Skeletal muscle satellite cell (primary cell): Measurements from ENCODE around the gene RALB.
"Not testable (repeated sequence)": the region's sequence is repeated elsewhere in the genome, so short reads cannot be mapped to it uniquely, and the experiment has no call there.

ENCODE experiments used
- H3K27me3 ChIP-seq: 2 replicates; pipeline ENCODE4 v1.7.0; 2013; ENCODE audit warnings: low read length; ENCODE audit not compliant: control insufficient read depth, insufficient read depth
- H3K36me3 ChIP-seq: 2 replicates; pipeline ENCODE4 v1.7.0; 2013; ENCODE audit warnings: mild to moderate bottlenecking, control low read depth, low read length; ENCODE audit not compliant: insufficient read depth
- H3K4me1 ChIP-seq: 2 replicates; pipeline ENCODE4 v1.7.0; 2013; ENCODE audit warnings: low read length; ENCODE audit not compliant: control insufficient read depth, insufficient read depth
- H3K4me2 ChIP-seq: 2 replicates; pipeline ENCODE4 v1.7.0; 2013; ENCODE audit warnings: mild to moderate bottlenecking, low read length
- H3K4me3 ChIP-seq: 2 replicates; pipeline ENCODE4 v1.7.0; 2013; ENCODE audit warnings: low read length
- H3K9ac ChIP-seq: 2 replicates; pipeline ENCODE4 v1.7.0; 2013; ENCODE audit warnings: mild to moderate bottlenecking, low read depth, low read length, moderate library complexity
- H3K9me3 ChIP-seq: replicated peaks from 2 replicates; pipeline ENCODE4 v1.7.0; 2013; ENCODE audit warnings: mild to moderate bottlenecking, control low read depth, low read length

RALB gene

DNA sequence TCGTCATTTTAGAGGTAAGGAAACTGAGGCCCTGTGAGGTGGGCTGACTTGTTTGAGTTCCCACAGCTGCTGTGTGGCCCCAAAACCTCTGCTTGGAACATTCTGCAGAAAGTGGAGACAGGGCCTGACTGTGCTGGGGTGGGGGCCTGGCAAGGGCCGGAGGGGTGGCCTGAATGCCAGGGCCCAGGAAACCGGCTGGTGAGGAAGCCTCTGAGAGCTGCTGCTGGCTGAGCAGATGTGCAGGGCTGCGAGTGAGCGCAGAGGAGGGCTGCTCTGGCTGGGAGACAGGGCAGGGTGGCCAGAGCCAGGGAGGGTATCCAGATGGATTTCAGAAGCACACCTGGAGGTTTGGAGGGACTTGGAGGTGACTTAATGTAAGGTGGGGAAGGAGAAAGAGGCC lies 63.4 kb downstream of the RALB start:
- Histone ChIP-seq H3K4me3 (no peak overlapping the region), H3K4me2 (no peak overlapping the region), H3K9ac (no peak overlapping the region), H3K36me3 (no peaks in the 10 kb centered on the region), H3K9me3 (no peaks in the 10 kb centered on the region), H3K27me3 (peaks cover 26% of the 10 kb centered on the region), H3K4me1 (no peaks in the 10 kb centered on the region)

DNA sequence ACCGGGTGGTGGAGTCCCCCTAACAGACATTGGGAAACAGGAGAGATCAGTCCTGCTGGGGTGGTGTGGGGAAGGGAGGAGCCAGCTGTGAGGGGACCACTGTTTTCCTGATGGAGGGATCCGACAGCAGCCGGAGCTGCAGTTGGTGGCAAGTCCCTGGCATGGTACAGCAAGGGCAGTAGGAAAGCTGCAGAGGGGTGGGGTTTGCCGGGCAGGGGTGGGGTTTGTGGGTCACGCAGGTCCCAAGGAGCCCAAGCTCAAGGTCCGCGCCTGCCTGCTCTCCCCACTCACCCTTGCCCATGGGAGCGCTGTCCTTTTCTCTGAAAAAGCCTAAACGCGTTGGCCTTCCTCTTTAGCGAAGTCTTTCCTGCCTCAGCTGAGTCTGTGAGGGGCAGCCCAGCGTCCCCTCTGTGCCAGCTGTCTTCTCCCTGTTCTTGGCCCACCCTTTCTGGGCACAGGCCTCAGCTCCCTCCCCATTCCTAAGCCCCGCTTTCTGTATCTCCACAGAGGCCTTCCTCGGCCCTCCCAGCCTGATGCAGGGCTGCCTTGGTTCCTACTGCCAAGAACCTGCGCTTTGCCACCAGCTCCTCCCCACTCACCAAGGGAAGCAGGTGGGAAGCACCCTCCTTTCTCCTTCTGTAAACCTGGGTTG lies 64.0 kb downstream of the RALB start:
- no peaks in the 10 kb centered on the region for H3K36me3 ChIP-seq
- no peak overlapping the region for H3K4me2 ChIP-seq
- H3K4me1 ChIP-seq = no peaks in the 10 kb centered on the region
- H3K9ac ChIP-seq = no peak overlapping the region
- H3K27me3 ChIP-seq = peaks cover 26% of the 10 kb centered on the region
- H3K9me3 ChIP-seq = no peaks in the 10 kb centered on the region
- no peak overlapping the region for H3K4me3 ChIP-seq

DNA sequence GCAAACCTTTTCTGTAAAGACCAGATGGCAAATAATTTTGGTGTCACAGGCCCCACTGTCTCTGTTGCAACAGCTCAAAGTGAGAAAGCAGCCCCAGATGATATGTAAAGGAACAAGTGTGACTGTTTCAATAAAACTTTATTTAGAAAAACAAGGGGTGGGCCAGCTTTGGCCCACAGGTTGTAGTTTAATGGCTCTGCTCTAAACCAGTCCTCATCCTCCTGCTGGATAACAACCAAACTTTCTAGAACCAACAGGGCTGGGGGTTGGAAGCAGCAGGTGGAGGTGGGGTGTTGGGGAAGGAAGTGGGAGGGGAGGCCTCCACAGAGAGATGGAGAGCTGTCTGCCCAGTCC lies 64.5 kb downstream of the RALB start:
- Histone ChIP-seq H3K4me1 (no peaks in the 10 kb centered on the region), H3K4me2 (no peak overlapping the region), H3K4me3 (no peak overlapping the region), H3K9ac (no peak overlapping the region), H3K9me3 (no peaks in the 10 kb centered on the region), H3K27me3 (peaks cover 26% of the 10 kb centered on the region), H3K36me3 (no peaks in the 10 kb centered on the region)

DNA sequence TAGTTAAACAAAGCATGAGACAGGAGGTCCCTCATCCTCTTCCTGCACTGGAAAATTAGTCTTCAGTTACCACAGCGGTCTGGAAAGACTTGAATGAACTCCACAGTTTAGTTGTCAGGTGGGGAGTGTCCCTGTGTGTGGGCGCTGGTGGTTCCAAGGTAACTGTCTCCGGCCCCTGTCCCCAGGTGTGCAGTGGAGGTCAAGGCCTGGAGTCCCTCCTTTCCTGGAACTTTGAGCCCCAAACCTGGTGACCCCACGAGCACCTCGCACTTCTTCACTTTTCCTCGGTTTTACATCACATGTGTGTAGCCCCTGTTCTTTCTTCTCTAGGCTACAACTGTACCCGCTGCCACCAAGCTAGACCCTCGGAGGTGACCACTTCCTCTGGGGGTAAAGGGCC lies 65.3 kb downstream of the RALB start:
- no peaks in the 10 kb centered on the region for H3K36me3 ChIP-seq
- H3K27me3 ChIP-seq = peaks cover 27% of the 10 kb centered on the region
- no peak overlapping the region for H3K9ac ChIP-seq
- no peaks in the 10 kb centered on the region for H3K9me3 ChIP-seq
- H3K4me2 ChIP-seq = no peak overlapping the region
- no peak overlapping the region for H3K4me3 ChIP-seq
- no peaks in the 10 kb centered on the region for H3K4me1 ChIP-seq

DNA sequence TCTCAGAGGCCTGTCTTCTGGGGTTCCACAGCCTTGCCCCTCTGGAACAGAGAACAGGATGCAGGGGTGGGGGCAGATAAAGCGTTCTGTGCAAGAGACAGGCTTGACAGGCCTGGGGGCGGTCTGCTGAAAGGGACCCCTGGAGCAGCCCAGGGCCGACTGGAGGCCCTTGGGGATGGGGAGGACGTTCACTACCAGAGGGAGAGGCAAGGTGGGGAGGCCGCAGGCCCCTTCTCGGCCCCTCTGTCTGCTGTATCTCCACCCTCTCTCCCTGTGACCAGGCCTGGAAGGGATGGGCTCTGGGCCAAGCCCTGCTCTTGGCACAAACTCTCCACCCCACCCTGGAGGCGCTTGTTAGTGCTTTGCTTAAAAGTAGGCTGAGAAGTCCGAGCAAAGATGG lies 66.0 kb downstream of the RALB start:
- Histone ChIP-seq H3K4me3 (no peak overlapping the region), H3K9me3 (no peaks in the 10 kb centered on the region), H3K4me1 (peaks cover 6% of the 10 kb centered on the region), H3K36me3 (no peaks in the 10 kb centered on the region), H3K9ac (no peak overlapping the region), H3K27me3 (peaks cover 33% of the 10 kb centered on the region), H3K4me2 (no peak overlapping the region)

DNA sequence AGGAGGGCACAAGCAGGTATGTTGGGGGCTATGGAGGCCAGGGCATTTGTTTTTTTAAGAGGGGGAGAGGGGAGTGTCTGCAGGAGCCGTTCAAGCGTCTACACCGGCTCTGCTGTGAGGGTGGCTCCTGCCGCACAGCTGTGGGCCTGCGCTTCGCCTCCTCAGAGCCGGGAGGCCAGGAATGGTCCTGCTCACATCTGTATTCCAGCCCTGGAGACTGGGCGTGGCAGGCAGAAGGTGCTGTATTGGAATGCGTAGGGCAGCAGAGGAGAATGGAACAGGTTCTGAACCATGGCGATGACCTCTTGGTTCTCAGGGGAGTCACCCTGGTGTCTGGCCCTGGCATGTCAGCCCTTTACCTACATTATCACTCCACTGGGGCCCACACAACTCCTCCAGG lies 66.5 kb downstream of the RALB start:
- peaks cover 38% of the 10 kb centered on the region for H3K27me3 ChIP-seq
- H3K4me3 ChIP-seq = no peak overlapping the region
- H3K4me2 ChIP-seq = no peak overlapping the region
- no peak overlapping the region for H3K9ac ChIP-seq
- H3K36me3 ChIP-seq = no peaks in the 10 kb centered on the region
- no peaks in the 10 kb centered on the region for H3K9me3 ChIP-seq
- peaks cover 6% of the 10 kb centered on the region for H3K4me1 ChIP-seq

DNA sequence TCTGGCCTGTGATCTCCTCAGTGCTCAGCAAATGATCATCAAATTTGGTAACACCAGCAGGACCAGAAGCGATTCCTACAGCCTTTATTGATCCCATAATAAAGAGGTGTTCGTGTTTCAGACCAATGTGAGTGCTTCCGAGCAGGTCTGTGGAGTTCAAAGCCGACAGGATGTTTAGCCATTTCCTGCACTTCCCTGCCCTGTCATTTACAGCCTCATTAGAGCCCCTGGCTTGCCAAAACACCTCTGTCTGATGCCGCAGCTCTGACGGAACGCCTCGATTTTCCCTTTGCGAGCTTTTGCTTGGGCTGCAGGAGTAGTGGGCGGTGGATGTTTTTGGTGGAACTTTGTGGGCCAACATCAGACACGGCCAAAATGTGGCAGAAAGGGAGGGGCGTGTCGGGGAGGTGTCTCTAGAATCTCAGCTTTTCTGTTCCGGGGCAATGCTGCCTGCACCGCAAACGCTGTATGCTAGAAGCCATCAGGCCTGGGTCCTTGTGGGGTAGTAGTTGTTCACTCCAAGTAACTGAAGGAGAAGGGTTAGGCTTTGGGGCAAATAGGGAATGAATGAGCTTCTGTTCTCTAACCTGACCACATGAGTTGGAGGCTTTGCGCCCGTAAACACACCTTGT lies 67.2 kb downstream of the RALB start:
- Histone ChIP-seq H3K4me3 (no peak overlapping the region), H3K36me3 (no peaks in the 10 kb centered on the region), H3K27me3 (peaks cover 44% of the 10 kb centered on the region), H3K4me2 (no peak overlapping the region), H3K9me3 (no peaks in the 10 kb centered on the region), H3K4me1 (peaks cover 6% of the 10 kb centered on the region), H3K9ac (no peak overlapping the region)

DNA sequence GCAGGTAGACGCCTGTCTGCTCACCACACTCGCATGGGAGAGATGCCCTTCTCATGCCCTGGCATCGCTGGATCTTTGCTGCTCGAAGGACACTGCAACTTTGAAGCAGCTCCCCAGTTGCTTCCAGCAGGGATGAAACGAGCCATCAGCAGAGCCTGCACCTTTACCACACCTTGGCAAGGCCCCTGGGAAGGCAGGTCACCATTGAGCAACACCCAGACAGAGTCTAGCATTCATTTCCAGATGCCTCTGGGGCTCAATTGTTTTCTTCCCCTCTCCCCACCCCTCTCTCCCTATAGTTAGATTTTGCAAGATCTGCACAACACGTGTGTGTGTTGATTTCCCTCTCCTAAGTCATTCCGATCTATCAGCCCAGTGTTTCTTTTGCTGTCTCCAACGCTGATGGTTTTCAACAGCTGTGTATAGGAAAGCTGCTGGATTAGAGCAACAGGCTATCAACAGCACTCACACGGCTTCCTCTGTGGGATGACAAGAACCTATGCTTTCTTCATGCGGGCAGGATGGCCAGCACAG lies 67.7 kb downstream of the RALB start:
- Histone ChIP-seq H3K9me3 (no peaks in the 10 kb centered on the region), H3K4me3 (no peak overlapping the region), H3K27me3 (peaks cover 42% of the 10 kb centered on the region), H3K36me3 (no peaks in the 10 kb centered on the region), H3K4me1 (peaks cover 6% of the 10 kb centered on the region), H3K9ac (no peak overlapping the region), H3K4me2 (no peak overlapping the region)

DNA sequence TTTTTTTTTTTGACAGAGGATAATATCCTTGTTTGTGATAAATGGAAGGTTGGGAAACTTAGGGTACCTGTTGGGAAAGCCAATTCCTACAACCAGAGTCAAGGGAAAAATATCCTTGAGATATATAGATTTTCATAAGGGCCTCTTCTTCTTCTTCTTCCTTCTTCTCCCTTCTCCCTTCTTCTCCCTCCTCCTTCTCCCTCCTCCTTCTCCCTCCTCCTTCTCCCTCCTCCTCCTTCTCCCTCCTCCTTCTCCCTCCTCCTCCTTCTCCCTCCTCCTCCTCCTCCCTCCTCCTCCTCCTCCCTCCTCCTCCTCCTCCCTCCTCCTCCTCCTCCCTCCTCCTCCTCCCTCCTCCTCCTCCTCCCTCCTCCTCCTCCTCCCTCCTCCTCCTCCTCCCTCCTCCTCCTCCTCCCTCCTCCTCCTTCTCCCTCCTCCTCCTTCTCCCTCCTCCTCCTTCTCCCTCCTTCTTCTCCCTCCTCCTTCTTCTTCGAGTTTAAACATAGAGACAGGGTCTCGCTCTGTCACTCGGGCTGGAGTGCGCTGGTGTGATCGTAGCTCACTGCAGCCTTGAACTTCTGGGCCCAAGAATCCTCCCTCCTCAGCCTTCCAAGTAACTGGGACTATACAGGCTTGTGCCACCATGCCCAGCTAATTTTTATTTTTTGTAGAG lies 68.4 kb downstream of the RALB start:
- not testable (repeated sequence) for H3K4me2 ChIP-seq, H3K4me3 ChIP-seq, H3K9ac ChIP-seq, H3K4me1 ChIP-seq, H3K36me3 ChIP-seq, H3K9me3 ChIP-seq
- H3K27me3 ChIP-seq = peaks cover 42% of the 10 kb centered on the region

DNA sequence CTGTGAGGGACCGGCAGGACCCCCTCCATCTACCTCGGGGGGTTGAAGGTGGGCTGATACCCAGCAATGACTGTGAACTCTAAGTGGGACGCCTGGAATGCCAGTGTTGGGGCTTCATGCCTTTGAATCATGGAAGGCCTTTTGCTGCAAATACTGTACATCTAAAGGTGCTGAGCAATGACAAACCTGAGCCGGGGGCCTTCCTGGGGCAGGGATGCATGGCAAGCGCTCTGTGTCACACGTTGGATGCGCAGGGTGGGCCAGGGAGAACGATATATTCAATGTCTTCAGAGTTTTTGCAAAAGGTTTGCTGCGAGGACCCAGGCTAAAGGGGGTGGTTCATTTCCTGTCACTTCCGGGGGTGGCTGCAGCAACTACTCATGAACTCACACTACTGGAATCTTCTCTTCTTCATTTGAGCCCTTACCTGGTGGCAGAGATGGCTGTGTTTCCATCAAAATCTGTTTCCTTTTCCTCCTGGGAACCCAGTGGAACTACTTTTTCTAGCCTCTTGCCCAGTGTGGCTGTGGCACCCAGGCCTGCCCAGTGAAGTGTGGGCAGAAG lies 69.2 kb downstream of the RALB start:
- H3K27me3 ChIP-seq = peaks cover 47% of the 10 kb centered on the region

DNA sequence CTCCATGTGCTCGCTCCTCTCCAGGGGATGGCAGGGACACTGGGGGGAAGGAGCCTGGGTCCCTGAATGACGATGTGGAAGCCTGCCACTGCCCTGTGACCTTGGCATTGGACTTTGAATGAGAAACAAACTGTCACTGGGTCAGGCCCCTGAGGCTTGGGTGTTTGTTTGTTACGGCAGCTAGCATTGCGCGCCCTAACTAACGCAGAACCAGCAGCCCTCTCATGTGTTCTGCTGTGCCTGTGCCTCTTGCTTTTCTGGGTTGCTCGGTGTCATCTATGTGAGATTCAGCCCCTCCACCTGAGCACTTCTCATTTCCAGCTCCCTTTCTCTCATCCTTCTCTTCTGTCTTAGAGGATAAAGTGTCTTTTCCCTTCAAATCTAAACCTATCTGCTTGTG lies 69.7 kb downstream of the RALB start:
- Histone ChIP-seq H3K4me1 (peaks cover 6% of the 10 kb centered on the region), H3K27me3 (peaks cover 52% of the 10 kb centered on the region), H3K36me3 (no peaks in the 10 kb centered on the region), H3K9ac (no peak overlapping the region), H3K9me3 (no peaks in the 10 kb centered on the region), H3K4me3 (no peak overlapping the region), H3K4me2 (no peak overlapping the region)

More for the DNA sequence above, 69.2 kb downstream of the RALB start:
- H3K9ac ChIP-seq = no peak overlapping the region
- peaks cover 6% of the 10 kb centered on the region for H3K4me1 ChIP-seq
- H3K4me2 ChIP-seq = no peak overlapping the region
- no peaks in the 10 kb centered on the region for H3K9me3 ChIP-seq
- no peaks in the 10 kb centered on the region for H3K36me3 ChIP-seq
- no peak overlapping the region for H3K4me3 ChIP-seq
